Measurements from ENCODE around the gene SCN1A. TPM values are rescaled to one million over a fixed set of nuclear protein-coding genes. Genes with fewer than 3 reads are reported as not detected.

Gene SCN1A
- polyA plus RNA-seq, 3 donors: not detected

- WGBS (ENCODE audit: insufficient coverage): 100% methylated on average over 1 of the region's 6 CpGs
- Histone ChIP-seq H4K20me1 (ENCODE audit: insufficient read depth, low read length) (no peaks in the 10 kb centered on the region), H3K9ac (ENCODE audit: insufficient read depth, low read length, poor library complexity, severe bottlenecking) (no peak overlapping the region), H3K4me1 (ENCODE audit: control insufficient read depth in 1 of 2, insufficient read depth in 2 of 2, low read length in 2 of 2) (no peaks in the 10 kb centered on the region), H3K27me3 (ENCODE audit: control insufficient read depth in 2 of 2, insufficient read depth in 2 of 2, low read length in 2 of 2) (peaks cover 0 to 6% of the 10 kb centered on the region in 2 donors), H3K4me3 (replicated peaks in 1 of 3; ENCODE audit: low read depth in 2 of 3, low read length in 3 of 3) (no peak overlapping the region), H3K79me2 (ENCODE audit: insufficient read depth, low read length) (no peaks in the 10 kb centered on the region), H3K27ac (ENCODE audit: low read depth in 1 of 2, low read length in 2 of 2) (no peak overlapping the region), H3K36me3 (replicated peaks in 1 of 2; ENCODE audit: control insufficient read depth in 1 of 2, insufficient read depth in 2 of 2, low read length in 2 of 2) (no peaks in the 10 kb centered on the region), H3K4me2 (replicated peaks; ENCODE audit: extremely low read depth, low read length, poor library complexity, severe bottlenecking) (no peak overlapping the region), H3K9me3 (replicated peaks in 1 of 2; ENCODE audit: control insufficient read depth in 1 of 2, insufficient read depth in 1 of 2, low read length in 2 of 2) (no peaks in the 10 kb centered on the region), H2AFZ (ENCODE audit: insufficient read depth, low read depth, low read length, poor library complexity, severe bottlenecking) (no peak overlapping the region)
- H3K4me1 Mint-ChIP-seq: no peaks in the 10 kb centered on the region
- no peak overlapping the region for H3K4me3 Mint-ChIP-seq
- DNase-seq: no peak
- H3K36me3 Mint-ChIP-seq: no peaks in the 10 kb centered on the region
- no peak for TF ChIP-seq CTCF (IDR thresholded peaks at IDR 0.05)
- peaks cover 0 to 2% (median 0%) of the 10 kb centered on the region in 7 donors for H3K9me3 Mint-ChIP-seq
- H3K27me3 Mint-ChIP-seq (ENCODE audit: low read depth in 3 of 3): peaks cover 0 to 6% (median under 1%) of the 10 kb centered on the region in 3 donors
- H3K27ac Mint-ChIP-seq: no peak overlapping the region
- intact Hi-C loops (cut with micrococcal nuclease): no loop called here
These were observed 7.5 kb upstream of the SCN1A start for GRCh38 chr2:166135152-166135848.

GRCh38 chr2:166134252-166135151 lies 6.7 kb upstream of the SCN1A start:
- H3K36me3 Mint-ChIP-seq: no peaks in the 10 kb centered on the region
- intact Hi-C loops (cut with micrococcal nuclease): no loop called here
- H3K27ac ChIP-seq (ENCODE audit: low read depth in 1 of 2, low read length in 2 of 2): no peak overlapping the region
- no peak overlapping the region for H3K4me2 ChIP-seq (replicated peaks; ENCODE audit: extremely low read depth, low read length, poor library complexity, severe bottlenecking)
- no peak for TF ChIP-seq CTCF (IDR thresholded peaks at IDR 0.05)
- DNase-seq: no peak
- no peak overlapping the region for H3K27ac Mint-ChIP-seq
- H3K36me3 ChIP-seq (replicated peaks in 1 of 2; ENCODE audit: control insufficient read depth in 1 of 2, insufficient read depth in 2 of 2, low read length in 2 of 2): no peaks in the 10 kb centered on the region
- no peak overlapping the region for H2AFZ ChIP-seq (ENCODE audit: insufficient read depth, low read depth, low read length, poor library complexity, severe bottlenecking)
- no peaks in the 10 kb centered on the region for H3K4me1 ChIP-seq (ENCODE audit: control insufficient read depth in 1 of 2, insufficient read depth in 2 of 2, low read length in 2 of 2)
- H3K9me3 Mint-ChIP-seq: peaks cover 0 to 2% (median 0%) of the 10 kb centered on the region in 7 donors
- H3K4me3 ChIP-seq (replicated peaks in 1 of 3; ENCODE audit: low read depth in 2 of 3, low read length in 3 of 3): no peak overlapping the region
- no peaks in the 10 kb centered on the region for H3K9me3 ChIP-seq (replicated peaks in 1 of 2; ENCODE audit: control insufficient read depth in 1 of 2, insufficient read depth in 1 of 2, low read length in 2 of 2)
- peaks cover 0 to 6% (median 3%) of the 10 kb centered on the region in 3 donors for H3K27me3 Mint-ChIP-seq (ENCODE audit: low read depth in 3 of 3)
- H3K27me3 ChIP-seq (ENCODE audit: control insufficient read depth in 2 of 2, insufficient read depth in 2 of 2, low read length in 2 of 2): peaks cover 0 to 6% of the 10 kb centered on the region in 2 donors
- H3K79me2 ChIP-seq (ENCODE audit: insufficient read depth, low read length): no peaks in the 10 kb centered on the region
- WGBS (ENCODE audit: insufficient coverage): no CpG with 5 or more reads among the region's 3 CpGs
- H4K20me1 ChIP-seq (ENCODE audit: insufficient read depth, low read length): no peaks in the 10 kb centered on the region
- no peaks in the 10 kb centered on the region for H3K4me1 Mint-ChIP-seq
- no peak overlapping the region for H3K9ac ChIP-seq (ENCODE audit: insufficient read depth, low read length, poor library complexity, severe bottlenecking)
- no peak overlapping the region for H3K4me3 Mint-ChIP-seq

Measured in CD14-positive monocyte (primary cell).